Parathyroid adenoma (tissue), 2 donors: Measurements from ENCODE around the gene LPCAT1.

Experiments used
- H2AFZ ChIP-seq: fragments of 300-600 bp; sonication (generic); one replicate; pipeline ENCODE4 v1.7.0; 2017; ENCODE audit warnings: antibody characterized with exemption, mild to moderate bottlenecking
- H3K27ac ChIP-seq: fragments of 300-600 bp; sonication (generic); one replicate; pipeline ENCODE4 v1.7.0; 2017
- H3K27me3 ChIP-seq: fragments of 300-600 bp; sonication (generic); one replicate; pipeline ENCODE4 v1.7.0; 2017; ENCODE audit warnings: low read length; ENCODE audit not compliant: control insufficient read depth, insufficient read depth
- H3K36me3 ChIP-seq: fragments of 300-600 bp; sonication (generic); one replicate; pipeline ENCODE4 v1.7.0; 2017; ENCODE audit warnings: low read length; ENCODE audit not compliant: control insufficient read depth, insufficient read depth
- H3K4me1 ChIP-seq: fragments of 300-600 bp; sonication (generic); one replicate; pipeline ENCODE4 v1.7.0; 2017; ENCODE audit warnings: control low read depth
- H3K4me2 ChIP-seq: fragments of 300-600 bp; sonication (generic); one replicate; pipeline ENCODE4 v1.7.0; 2017; ENCODE audit warnings: low read length
- H3K4me3 ChIP-seq: fragments of 300-600 bp; sonication (generic); one replicate; pipeline ENCODE4 v1.7.0; 2017; ENCODE audit warnings: low read depth, low read length
- H3K79me2 ChIP-seq: fragments of 300-600 bp; sonication (generic); one replicate; pipeline ENCODE4 v1.7.0; 2017; ENCODE audit warnings: control low read depth
- H3K9ac ChIP-seq: fragments of 300-600 bp; sonication (generic); one replicate; pipeline ENCODE4 v1.7.0; 2017; ENCODE audit warnings: mild to moderate bottlenecking
- H3K9me3 ChIP-seq: fragments of 300-600 bp; sonication (generic); one replicate; pipeline ENCODE4 v1.7.0; 2017; ENCODE audit warnings: low read length; ENCODE audit not compliant: control insufficient read depth
- CTCF ChIP-seq: fragments of 300-600 bp; sonication (generic); IDR thresholded peaks from one replicate; pipeline ENCODE4 v1.7.0; 2017; ENCODE audit warnings: antibody characterized with exemption, mild to moderate bottlenecking
- donor health status: primary hyperparathyroidism.

The LPCAT1 gene

GRCh38 chr5:1502737-1503120 lies 21.0 kb downstream of the LPCAT1 start:
- H3K4me1 ChIP-seq, result no peaks in the 10 kb centered on the region
- H3K4me2 ChIP-seq, result no peak overlapping the region
- no peaks in the 10 kb centered on the region for H3K27me3 ChIP-seq
- no peak overlapping the region for H3K4me3 ChIP-seq
- no peaks in the 10 kb centered on the region for H3K36me3 ChIP-seq
- no peak for TF ChIP-seq CTCF
- peaks cover 5% of the 10 kb centered on the region for H3K79me2 ChIP-seq
- H3K9ac ChIP-seq, result no peak overlapping the region
- no peak overlapping the region for H3K27ac ChIP-seq
- no peaks in the 10 kb centered on the region for H3K9me3 ChIP-seq
- no peak overlapping the region for H2AFZ ChIP-seq

- Histone ChIP-seq H3K9ac (no peak overlapping the region), H3K79me2 (peaks cover 4% of the 10 kb centered on the region), H3K36me3 (no peaks in the 10 kb centered on the region), H3K27me3 (no peaks in the 10 kb centered on the region), H2AFZ (no peak overlapping the region), H3K27ac (no peak overlapping the region), H3K4me3 (no peak overlapping the region), H3K4me2 (no peak overlapping the region), H3K4me1 (no peaks in the 10 kb centered on the region), H3K9me3 (no peaks in the 10 kb centered on the region)
- no peak for TF ChIP-seq CTCF
Measured at GRCh38 chr5:1502046-1502736, 21.6 kb downstream of the LPCAT1 start.

- no peak overlapping the region for H3K4me3 ChIP-seq
- H2AFZ ChIP-seq, result no peak overlapping the region
- H3K4me2 ChIP-seq, result no peak overlapping the region
- H3K27ac ChIP-seq, result no peak overlapping the region
- H3K4me1 ChIP-seq, result no peaks in the 10 kb centered on the region
- H3K79me2 ChIP-seq, result peaks cover 3% of the 10 kb centered on the region
- TF ChIP-seq CTCF, result no peak
- no peak overlapping the region for H3K9ac ChIP-seq
- no peaks in the 10 kb centered on the region for H3K27me3 ChIP-seq
- no peaks in the 10 kb centered on the region for H3K36me3 ChIP-seq
- no peaks in the 10 kb centered on the region for H3K9me3 ChIP-seq
Measured at GRCh38 chr5:1501372-1502045, 22.3 kb downstream of the LPCAT1 start.

GRCh38 chr5:1500411-1501091 lies 23.2 kb downstream of the LPCAT1 start:
- no peak overlapping the region for H3K27ac ChIP-seq
- no peak overlapping the region for H3K9ac ChIP-seq
- no peak overlapping the region for H2AFZ ChIP-seq
- H3K4me1 ChIP-seq, result no peaks in the 10 kb centered on the region
- no peak overlapping the region for H3K4me2 ChIP-seq
- H3K79me2 ChIP-seq, result no peaks in the 10 kb centered on the region
- H3K27me3 ChIP-seq, result no peaks in the 10 kb centered on the region
- H3K36me3 ChIP-seq, result no peaks in the 10 kb centered on the region
- no peak for TF ChIP-seq CTCF
- no peaks in the 10 kb centered on the region for H3K9me3 ChIP-seq
- no peak overlapping the region for H3K4me3 ChIP-seq
